HFF-Myc (cell line): ENCODE data around the gene VPS72.
A peak's percentile ranks its signal among the peaks of the same experiment; 100 is the strongest.
"Not testable (repeated sequence)": the region's sequence is repeated elsewhere in the genome, so short reads cannot be mapped to it uniquely, and the experiment has no call there.

Source experiments
- DNase-seq: peaks from one replicate; pipeline ENCODE4 v3.0.0-alpha.2; 2011; ENCODE audit warnings: low read depth; ENCODE audit errors: extremely low read depth
- H3K4me3 ChIP-seq: replicated peaks from 2 replicates; pipeline ENCODE4 v1.5.1; 2011; ENCODE audit warnings: low read depth, mild to moderate bottlenecking, control low read depth, low read length
- TF ChIP-seq, protein P1 (sequence below): IDR thresholded peaks from 2 replicates; pipeline ENCODE4 v1.5.1; 2012; ENCODE audit warnings: mild to moderate bottlenecking, low read depth, low read length, control low read depth; ENCODE audit errors: missing control alignments

VPS72 gene

DNA sequence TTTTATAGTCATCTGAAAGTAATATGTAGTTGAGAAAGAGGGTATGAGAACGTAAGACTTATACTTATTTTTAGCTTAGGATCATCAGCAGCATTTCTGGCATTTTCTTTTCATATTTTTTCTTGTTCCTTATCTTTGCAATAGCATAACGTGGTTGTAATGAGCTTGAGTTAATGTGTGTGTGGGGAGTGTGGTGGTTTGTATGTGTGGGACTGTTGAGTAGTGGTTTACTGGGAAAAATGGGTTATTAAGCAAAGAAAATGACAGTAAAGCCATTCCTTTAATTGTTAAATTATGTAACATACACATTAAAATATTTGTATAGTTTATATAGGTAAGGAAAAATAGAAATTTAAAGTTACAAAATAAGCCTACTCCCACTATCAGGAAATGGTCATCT, 23.6 kb upstream of the VPS72 start:
- no peak for DNase-seq
- H3K4me3 ChIP-seq = no peak overlapping the region
- TF ChIP-seq, protein P1, sequence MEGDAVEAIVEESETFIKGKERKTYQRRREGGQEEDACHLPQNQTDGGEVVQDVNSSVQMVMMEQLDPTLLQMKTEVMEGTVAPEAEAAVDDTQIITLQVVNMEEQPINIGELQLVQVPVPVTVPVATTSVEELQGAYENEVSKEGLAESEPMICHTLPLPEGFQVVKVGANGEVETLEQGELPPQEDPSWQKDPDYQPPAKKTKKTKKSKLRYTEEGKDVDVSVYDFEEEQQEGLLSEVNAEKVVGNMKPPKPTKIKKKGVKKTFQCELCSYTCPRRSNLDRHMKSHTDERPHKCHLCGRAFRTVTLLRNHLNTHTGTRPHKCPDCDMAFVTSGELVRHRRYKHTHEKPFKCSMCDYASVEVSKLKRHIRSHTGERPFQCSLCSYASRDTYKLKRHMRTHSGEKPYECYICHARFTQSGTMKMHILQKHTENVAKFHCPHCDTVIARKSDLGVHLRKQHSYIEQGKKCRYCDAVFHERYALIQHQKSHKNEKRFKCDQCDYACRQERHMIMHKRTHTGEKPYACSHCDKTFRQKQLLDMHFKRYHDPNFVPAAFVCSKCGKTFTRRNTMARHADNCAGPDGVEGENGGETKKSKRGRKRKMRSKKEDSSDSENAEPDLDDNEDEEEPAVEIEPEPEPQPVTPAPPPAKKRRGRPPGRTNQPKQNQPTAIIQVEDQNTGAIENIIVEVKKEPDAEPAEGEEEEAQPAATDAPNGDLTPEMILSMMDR = no peak

DNA sequence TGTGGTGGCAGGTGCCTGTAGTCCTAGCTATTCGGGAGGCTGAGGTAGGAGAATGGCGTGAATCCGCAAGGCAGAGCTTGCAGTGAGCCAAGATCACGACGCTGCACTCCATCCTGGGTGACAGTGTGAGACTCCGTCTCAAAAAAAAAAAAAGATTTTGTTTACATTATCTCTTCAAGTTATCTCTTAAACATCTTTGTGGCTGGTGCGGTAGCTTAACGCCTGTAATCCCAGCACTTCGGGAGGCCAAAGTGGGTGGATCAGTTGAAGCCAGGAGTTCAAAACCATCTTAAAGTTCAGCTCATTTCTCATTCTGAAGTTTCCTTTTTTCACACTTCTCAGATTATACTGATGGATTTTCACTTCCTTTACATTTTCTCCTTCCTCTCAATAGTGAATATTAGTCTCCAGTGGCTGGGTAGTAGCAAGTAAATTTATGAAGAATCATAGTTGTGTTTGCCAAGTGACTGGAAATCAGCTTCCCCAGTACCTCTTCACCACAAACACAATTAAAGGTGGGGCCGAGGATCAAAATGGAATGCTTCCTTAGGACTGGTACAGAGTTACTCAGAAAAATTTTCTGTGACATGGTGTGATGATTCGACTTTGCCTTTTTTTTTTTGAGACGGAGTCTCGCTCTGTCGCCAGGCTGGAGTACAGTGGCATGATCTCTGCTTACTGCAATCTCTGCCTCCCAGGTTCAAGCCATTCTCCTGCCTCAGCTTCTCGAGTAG, 22.1 kb upstream of the VPS72 start:
- no peak overlapping the region for H3K4me3 ChIP-seq
- DNase-seq = no peak
- TF ChIP-seq, protein P1 = no peak

DNA sequence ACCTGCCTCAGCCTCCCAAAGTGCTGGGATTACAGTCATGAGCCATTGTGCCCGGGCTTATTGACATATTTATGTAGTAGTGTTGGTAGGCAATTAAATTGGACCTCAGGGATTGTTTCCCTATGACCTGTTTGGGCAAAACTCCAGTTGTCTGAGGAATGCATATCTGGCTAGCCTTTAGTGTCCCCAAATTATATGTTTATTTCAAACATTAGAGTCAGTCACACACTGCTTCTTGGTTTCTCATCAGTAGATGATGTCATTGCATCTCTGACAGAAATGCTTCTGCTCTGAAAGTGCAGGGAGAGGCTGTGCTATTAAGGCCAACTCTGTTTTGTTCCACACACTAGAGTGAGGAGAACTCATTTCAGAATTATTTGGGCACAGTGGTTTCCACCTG, 20.8 kb upstream of the VPS72 start:
- TF ChIP-seq, protein P1 = no peak
- no peak overlapping the region for H3K4me3 ChIP-seq
- DNase-seq = no peak

DNA sequence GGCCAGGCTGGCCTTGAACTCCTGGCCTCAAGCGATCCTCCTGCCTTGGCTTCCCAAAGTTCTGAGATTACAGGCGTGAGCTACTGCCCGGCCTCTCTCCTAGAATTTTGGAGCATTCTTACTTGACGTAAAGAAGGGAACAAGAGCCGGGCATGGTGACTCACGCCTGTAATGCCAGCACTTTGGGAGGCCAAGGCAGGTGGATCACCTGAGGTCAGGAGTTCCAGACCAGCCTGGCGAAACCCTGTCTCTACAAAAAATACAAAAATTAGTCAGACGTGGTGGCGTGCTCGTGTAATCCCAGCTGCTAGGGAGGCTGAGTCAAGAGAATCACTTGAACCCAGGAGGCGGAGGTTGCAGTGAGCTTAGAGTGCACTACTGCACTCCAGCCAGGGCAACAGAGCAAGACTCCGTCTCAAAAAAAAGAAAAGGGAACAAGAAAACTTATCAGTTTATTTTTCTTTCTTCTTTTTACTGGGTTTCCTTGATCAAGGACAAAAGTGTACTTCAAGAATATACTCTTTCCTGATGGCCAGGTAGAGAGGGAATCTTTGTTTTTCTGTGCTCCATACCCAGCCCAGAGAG, 15.5 kb upstream of the VPS72 start:
- DNase-seq = not testable (repeated sequence)

DNA sequence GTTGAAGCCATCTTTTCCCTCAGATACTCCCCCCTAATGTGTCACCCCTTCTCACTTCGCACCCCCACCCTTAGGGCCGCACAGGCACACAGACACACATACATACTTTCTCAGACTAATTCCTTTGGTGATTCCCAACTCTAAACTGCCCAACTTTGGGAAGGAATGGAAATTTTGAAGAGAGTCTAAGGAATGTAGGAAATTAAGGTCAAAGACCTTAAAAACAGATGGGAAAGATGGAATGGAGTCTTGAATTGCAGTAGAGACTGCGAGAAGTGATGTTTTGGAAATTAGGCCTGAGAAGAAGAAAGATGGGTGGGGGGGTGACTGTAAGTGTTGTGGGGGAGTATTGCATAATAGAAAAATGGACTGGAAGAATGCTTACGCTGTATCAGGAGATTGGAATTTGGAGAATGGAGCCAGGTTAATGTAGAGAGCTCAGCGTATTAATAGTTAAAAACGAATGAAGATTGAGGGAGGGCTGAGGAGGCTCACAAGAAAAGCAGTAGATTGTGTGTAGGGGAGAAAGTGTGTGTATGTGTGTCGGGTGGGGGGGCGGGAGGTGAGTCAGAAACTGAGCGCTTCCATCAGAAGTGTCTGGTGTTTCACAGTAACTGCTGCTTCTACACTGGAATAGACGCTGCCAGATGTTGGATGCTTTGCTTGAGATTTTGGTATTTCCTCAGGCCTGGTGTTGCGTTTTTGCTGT, 10.0 kb upstream of the VPS72 start:
- peak; percentile 66 for DNase-seq
- TF ChIP-seq, protein P1 = no peak
- H3K4me3 ChIP-seq = peak overlapping the region; percentile 100

More for the DNA sequence above, 15.5 kb upstream of the VPS72 start:
- not testable (repeated sequence) for H3K4me3 ChIP-seq

DNA sequence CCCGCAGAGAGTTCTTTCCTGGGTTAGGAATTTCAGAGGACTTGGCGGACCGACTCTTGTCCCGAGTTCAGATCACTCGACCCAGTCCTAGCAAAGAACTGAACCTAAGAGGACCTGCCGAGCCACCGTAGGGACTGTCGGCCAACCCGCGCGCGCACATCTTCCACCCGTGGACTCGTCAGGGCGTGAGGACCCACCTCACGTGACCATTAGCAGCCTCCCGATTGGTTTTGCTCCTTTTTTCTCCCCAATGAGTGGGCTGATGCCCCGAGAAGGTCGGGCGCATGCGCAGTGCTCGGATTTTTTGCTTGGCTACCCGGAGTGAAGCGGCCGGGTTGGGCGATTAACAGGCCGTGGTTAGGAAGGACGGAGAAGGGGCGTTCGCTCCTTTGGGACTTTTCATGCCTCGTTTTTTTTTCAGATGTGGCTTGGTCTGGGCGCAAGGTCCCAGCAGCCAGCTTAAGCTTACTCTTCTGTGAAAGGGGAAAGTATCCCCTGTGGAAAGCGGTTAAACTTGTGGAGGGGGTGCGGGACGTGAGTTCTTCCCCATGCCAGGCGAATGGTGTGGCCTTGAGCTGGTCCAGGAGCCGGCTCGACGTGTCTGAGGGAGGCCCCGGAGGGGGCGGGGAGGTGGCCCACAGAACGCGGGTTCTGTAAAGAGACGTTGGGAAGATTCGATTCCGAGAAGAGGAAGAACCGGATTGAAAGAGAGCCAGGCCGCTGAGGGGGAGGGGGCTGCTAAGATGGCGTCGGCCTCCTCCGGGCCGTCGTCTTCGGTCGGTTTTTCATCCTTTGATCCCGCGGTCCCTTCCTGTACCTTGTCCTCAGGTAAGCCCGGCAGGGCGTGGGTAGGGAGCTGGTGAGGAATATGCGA, 8.5 kb upstream of the VPS72 start, which contains the start of gene PIP5K1A:
Gene PIP5K1A (plus strand): TSS at position 299 of the 874 bp plus-strand sequence. CDS start 445 bp downstream, at position 744.
- DNase-seq = peak; percentile 97
- H3K4me3 ChIP-seq = peak within 1 kb of the TSS; percentile 100
- TF ChIP-seq, protein P1 = no peak

DNA sequence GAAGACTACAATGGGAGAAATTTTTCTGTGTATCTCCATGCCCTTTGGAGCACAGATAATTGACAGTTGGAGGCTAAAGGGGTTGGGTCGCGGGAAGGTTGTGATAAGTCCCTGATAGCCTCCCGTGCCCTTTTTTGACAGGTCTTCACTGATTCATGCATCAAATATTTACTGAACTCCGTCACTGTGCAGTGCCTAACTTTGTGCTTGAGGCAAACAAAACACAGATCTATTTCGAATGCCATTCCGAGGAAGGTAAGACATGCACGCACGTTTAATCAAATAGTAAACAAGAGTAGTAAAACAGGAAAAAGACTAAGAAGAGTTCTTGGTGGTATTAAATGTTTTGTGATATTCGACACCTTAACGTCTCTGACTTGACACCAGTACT, 7.9 kb upstream of the VPS72 start:
- TF ChIP-seq, protein P1 = no peak
- peak overlapping the region; percentile 100 for H3K4me3 ChIP-seq
- DNase-seq = no peak
